Lower lobe of right lung (tissue), 2 donors: ENCODE results near the gene MAD1L1. TPM values are rescaled to one million over a fixed set of nuclear protein-coding genes. Genes with fewer than 3 reads are reported as not detected.

ENCODE experiments used
- ATAC-seq, 2 donors: fragments of 200-7000 bp; cut with Tn5 transposase; one replicate each; pipeline ENCODE4 v1.9.1; 2020 to 2022; ENCODE audit warnings: mild to moderate bottlenecking in 2 of 2, moderate library complexity in 2 of 2
- DNase-seq: peaks from one replicate; pipeline ENCODE4 v3.0.0-alpha.2; 2020
- H3K27ac ChIP-seq: fragments of 200-600 bp; one replicate; pipeline ENCODE4 v1.8.0; 2022
- H3K27me3 ChIP-seq: fragments of 200-600 bp; one replicate; pipeline ENCODE4 v1.8.0; 2022; ENCODE audit warnings: low read depth
- H3K36me3 ChIP-seq: fragments of 200-600 bp; one replicate; pipeline ENCODE4 v1.8.0; 2022; ENCODE audit warnings: mild to moderate bottlenecking
- H3K4me1 ChIP-seq: fragments of 200-600 bp; one replicate; pipeline ENCODE4 v1.8.0; 2022
- H3K4me3 ChIP-seq: fragments of 200-600 bp; one replicate; pipeline ENCODE4 v1.8.0; 2022; ENCODE audit warnings: mild to moderate bottlenecking
- H3K9me3 ChIP-seq: fragments of 200-600 bp; one replicate; pipeline ENCODE4 v1.8.0; 2022
- CTCF ChIP-seq: fragments of 200-600 bp; IDR thresholded peaks from one replicate; pipeline ENCODE4 v1.8.0; 2022; ENCODE audit warnings: antibody characterized with exemption, mild to moderate bottlenecking
- intact Hi-C: fragments of 100-400 bp; cut with DNase I; formaldehyde crosslinking; loops from one replicate; pipeline ENCODE4 v1.11.0; 2022
- total RNA-seq: library from RNA; stranded (reverse); fragmentation: NEBNext Ultra II Directional; extraction: Animal tissue kit (Norgen Biotek cat#: 25700); gene quantifications from one replicate; pipeline ENCODE4 v1.2.1, GENCODE V29; 2021
- donor health status: DM: no; HTN: yes; CAD: no; lungs with severe emphysema.

The MAD1L1 gene
- total RNA-seq, 1 donor from 2014 or later, result 44.5 TPM

DNA sequence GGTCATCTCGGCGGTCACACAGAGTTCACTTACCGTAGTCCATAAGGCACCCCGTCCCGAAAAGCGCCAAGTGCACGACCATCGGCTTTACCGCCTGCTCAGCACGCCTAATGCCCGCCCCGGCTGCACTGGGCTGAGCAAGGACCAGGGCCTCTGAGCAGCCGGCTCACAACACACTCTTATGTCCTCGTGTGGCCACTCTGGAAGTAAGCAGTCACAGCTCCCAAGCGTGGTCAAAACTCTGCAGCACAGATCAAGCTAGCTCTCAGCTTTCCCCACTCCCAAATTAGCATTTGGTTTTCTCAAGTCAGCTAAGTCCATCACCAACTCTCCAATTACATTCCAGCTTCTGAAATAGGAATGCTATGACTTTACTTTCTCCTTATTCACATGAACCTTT, 57.7 kb downstream of the MAD1L1 start:
- Histone ChIP-seq H3K27ac (no peak overlapping the region), H3K4me3 (no peak overlapping the region), H3K4me1 (peaks cover 26% of the 10 kb centered on the region), H3K27me3 (no peaks in the 10 kb centered on the region), H3K9me3 (no peaks in the 10 kb centered on the region), H3K36me3 (peaks cover 2% of the 10 kb centered on the region)
- ATAC-seq (no peak), DNase-seq (no peak)
- TF ChIP-seq CTCF, result no peak
- intact Hi-C loops, result no loop called here

GRCh38 chr7:2173189-2173827, 59.4 kb downstream of the MAD1L1 start:
- ATAC-seq (peak; percentile 47 to 52), DNase-seq (no peak)
- Histone ChIP-seq H3K36me3 (no peaks in the 10 kb centered on the region), H3K9me3 (no peaks in the 10 kb centered on the region), H3K27me3 (no peaks in the 10 kb centered on the region), H3K4me1 (peaks cover 26% of the 10 kb centered on the region), H3K4me3 (peak overlapping the region; percentile 27), H3K27ac (peak overlapping the region; percentile 64)
- TF ChIP-seq CTCF, result no peak
- intact Hi-C loops, result no loop called here

- Histone ChIP-seq H3K36me3 (no peaks in the 10 kb centered on the region), H3K27ac (peak overlapping the region; percentile 64), H3K4me3 (peak overlapping the region; percentile 27), H3K27me3 (no peaks in the 10 kb centered on the region), H3K4me1 (peaks cover 26% of the 10 kb centered on the region), H3K9me3 (no peaks in the 10 kb centered on the region)
- ATAC-seq, result peak; percentile 81 to 84
- DNase-seq, result no peak
- intact Hi-C loops, result no loop called here
- TF ChIP-seq CTCF, result no peak
These were observed 60.2 kb downstream of the MAD1L1 start for GRCh38 chr7:2172311-2173188.

DNA sequence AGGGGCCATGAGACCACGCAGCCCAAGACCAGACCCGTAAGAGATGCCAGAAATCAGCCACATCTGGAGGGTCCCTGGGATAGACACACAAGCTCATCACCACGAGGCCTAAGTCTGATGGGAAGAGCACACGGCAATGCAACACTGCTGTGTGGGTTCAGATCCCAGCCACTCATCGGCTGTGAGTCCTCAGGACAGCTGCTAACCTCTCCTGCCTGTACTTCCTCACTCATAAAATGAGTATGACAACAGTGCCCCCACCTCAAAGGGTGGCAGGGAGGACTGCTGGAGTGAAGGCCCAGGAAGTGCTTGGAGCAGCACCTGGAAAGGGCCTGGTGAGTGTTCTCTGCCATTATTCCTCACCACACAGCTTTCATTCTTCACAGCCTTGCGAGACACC, 60.9 kb downstream of the MAD1L1 start:
- DNase-seq, result no peak
- H3K36me3 ChIP-seq, result no peaks in the 10 kb centered on the region
- intact Hi-C loops, result no loop called here
- peaks cover 26% of the 10 kb centered on the region for H3K4me1 ChIP-seq
- H3K4me3 ChIP-seq, result no peak overlapping the region
- H3K27ac ChIP-seq, result no peak overlapping the region
- no peaks in the 10 kb centered on the region for H3K27me3 ChIP-seq
- H3K9me3 ChIP-seq, result no peaks in the 10 kb centered on the region
- ATAC-seq, result no peak
- TF ChIP-seq CTCF, result no peak

- ATAC-seq (no peak), DNase-seq (no peak)
- Histone ChIP-seq H3K4me3 (no peak overlapping the region), H3K27ac (no peak overlapping the region), H3K4me1 (peaks cover 23% of the 10 kb centered on the region), H3K27me3 (no peaks in the 10 kb centered on the region), H3K9me3 (no peaks in the 10 kb centered on the region), H3K36me3 (no peaks in the 10 kb centered on the region)
- no peak for TF ChIP-seq CTCF
- intact Hi-C loops, result no loop called here
These were observed 61.9 kb downstream of the MAD1L1 start for GRCh38 chr7:2170576-2171521.
